Liver (tissue), 9 donors: Measurements from ENCODE around the gene C9orf50. TPM values are rescaled to one million over a fixed set of nuclear protein-coding genes. Genes with fewer than 3 reads are reported as not detected.
A peak's percentile ranks its signal among the peaks of the same experiment; 100 is the strongest.

Source experiments
- DNase-seq: peaks from one replicate; pipeline ENCODE4 v3.0.0-alpha.2; 2017; ENCODE audit warnings: low spot score
- H3K27ac ChIP-seq, 2 donors: one replicate each; pipeline ENCODE4 v1.7.0; 2013; ENCODE audit warnings: inconsistent platforms in 2 of 2, low read length in 2 of 2, control low read depth in 1 of 2, low read depth in 1 of 2, mild to moderate bottlenecking in 1 of 2
- H3K27me3 ChIP-seq, 4 donors: one replicate each; pipeline versions ENCODE4 v1.6.1 to v1.7.0; 2013; ENCODE audit warnings: low read length in 3 of 4, inconsistent platforms in 1 of 4, mild to moderate bottlenecking in 1 of 4, moderate library complexity in 1 of 4; ENCODE audit not compliant: control insufficient read depth in 4 of 4, insufficient read depth in 4 of 4
- H3K36me3 ChIP-seq, 4 donors: one replicate each; pipeline versions ENCODE4 v1.6.1 to v1.7.0; 2013; ENCODE audit warnings: low read length in 3 of 4, mild to moderate bottlenecking in 3 of 4, low read depth in 1 of 4, moderate library complexity in 1 of 4; ENCODE audit not compliant: control insufficient read depth in 4 of 4, insufficient read depth in 3 of 4
- H3K4me1 ChIP-seq, 4 donors: one replicate each; pipeline versions ENCODE4 v1.6.1 to v1.7.0; 2013; ENCODE audit warnings: low read length in 3 of 4, mild to moderate bottlenecking in 3 of 4, moderate library complexity in 1 of 4; ENCODE audit not compliant: control insufficient read depth in 4 of 4, insufficient read depth in 4 of 4
- H3K4me3 ChIP-seq, 3 donors: one replicate each; pipeline versions ENCODE4 v1.6.1 to v1.7.0; 2013; ENCODE audit warnings: low read length in 3 of 3, control low read depth in 1 of 3, low read depth in 1 of 3, mild to moderate bottlenecking in 1 of 3
- H3K9ac ChIP-seq, 2 donors: one replicate each; pipeline ENCODE4 v1.7.0; 2013; ENCODE audit warnings: low read length in 2 of 2, mild to moderate bottlenecking in 2 of 2, moderate library complexity in 2 of 2, control low read depth in 1 of 2, low read depth in 1 of 2
- H3K9me3 ChIP-seq, 4 donors: one replicate each; pipeline versions ENCODE4 v1.6.1 to v1.7.0; 2013; ENCODE audit warnings: low read length in 3 of 4; ENCODE audit not compliant: control insufficient read depth in 4 of 4
- EGR1 ChIP-seq, 2 donors: IDR thresholded peaks; 2 replicates each; pipeline ENCODE4 v1.6.1; 2016 to 2018; ENCODE audit warnings: antibody characterized with exemption in 2 of 2, low read depth in 2 of 2
- GABPA ChIP-seq, 2 donors: IDR thresholded peaks in 1 of 2; conservative IDR thresholded peaks in 1 of 2; 2 replicates each; pipeline ENCODE4 v1.6.1; 2016; ENCODE audit warnings: antibody characterized with exemption in 2 of 2, mild to moderate bottlenecking in 1 of 2, moderate library complexity in 1 of 2
- RAD21 ChIP-seq, 2 donors: IDR thresholded peaks; 2 replicates each; pipeline ENCODE4 v1.6.1; 2016; ENCODE audit warnings: antibody characterized with exemption in 2 of 2, mild to moderate bottlenecking in 2 of 2
- SP1 ChIP-seq: IDR thresholded peaks from 2 replicates; pipeline ENCODE4 v1.6.1; 2018; ENCODE audit warnings: antibody characterized with exemption, mild to moderate bottlenecking
- TAF1 ChIP-seq: conservative IDR thresholded peaks from 2 replicates; pipeline ENCODE4 v1.6.1; 2016; ENCODE audit warnings: antibody characterized with exemption, mild to moderate bottlenecking
- YY1 ChIP-seq: IDR thresholded peaks from 2 replicates; pipeline ENCODE4 v1.6.1; 2016; ENCODE audit warnings: antibody characterized with exemption, mild to moderate bottlenecking
- WGBS: extraction: QIAGEN DNeasy Blood & Tissue Kit; methylation state at CpG from one replicate; pipeline ENCODE4 v1.1.7; 2013; 5-methylcytosine and 5-hydroxymethylcytosine counted together
- polyA plus RNA-seq, 2 donors: library from polyadenylated mRNA; stranded (reverse) in 1 of 2; unstranded in 1 of 2; fragments of 200-250 nt in 1 of 2; fragments of >200 nt in 1 of 2; fragmentation: Nextera tagmentation in 1 of 2; extraction: Ambion mirVana in 1 of 2; gene quantifications; one replicate each; pipeline versions ENCODE4 v1.2.1 to v1.2.3, GENCODE V29; 2013 to 2015
- total RNA-seq, 2 donors: library from RNA; depleted of rRNA; stranded (reverse); fragments of >200 nt; gene quantifications; one replicate each; pipeline ENCODE4 v1.2.3, GENCODE V29; 2014
- TF ChIP-seq, protein P1 (sequence below): fragments of 150-350 bp; IDR thresholded peaks from 2 replicates; pipeline ENCODE4 v1.5.1; 2017; ENCODE audit warnings: improper control_type of control experiment, low read depth, low read length; ENCODE audit not compliant: missing input control
- TF ChIP-seq, protein P2 (sequence below): IDR thresholded peaks from 2 replicates; pipeline ENCODE4 v1.6.1; 2016; ENCODE audit warnings: antibody characterized with exemption
- donor health status: healthy.
- donor health status: healthy.
- donor health status: healthy.
- donor health status: healthy.
- donor health status: healthy.

C9orf50 gene
- total and polyA plus RNA-seq, 4 donors: 0.23 TPM; not detected in 3

DNA sequence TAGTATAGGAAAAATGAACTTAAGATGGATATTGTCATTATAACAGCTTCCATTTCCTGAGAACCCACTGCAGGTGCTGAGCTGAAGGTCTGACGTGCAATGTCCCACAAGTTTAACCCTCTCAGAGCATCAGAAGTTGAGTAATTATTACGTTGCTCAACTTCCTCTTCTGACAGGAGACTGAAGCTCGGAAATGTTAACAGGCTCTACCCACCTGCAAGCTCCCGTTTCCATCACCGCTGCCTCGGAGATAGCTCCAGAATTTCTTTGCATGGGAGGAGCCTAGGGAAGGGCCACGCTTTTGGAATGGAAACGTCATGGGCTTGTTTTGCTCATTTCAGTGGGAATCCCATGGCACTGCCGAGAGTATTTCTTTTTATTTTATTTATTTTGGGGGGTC lies 4.0 kb upstream of the C9orf50 start:
- no peak for DNase-seq
- 34% methylated on average over 9 of the region's 9 CpGs for WGBS
- Histone ChIP-seq H3K4me1 (peaks cover 9 to 51% (median 29%) of the 10 kb centered on the region in 4 donors), H3K27me3 (no peaks in the 10 kb centered on the region), H3K36me3 (peaks cover 0 to 2% (median 0%) of the 10 kb centered on the region in 4 donors), H3K27ac (peak overlapping the region; percentile 36 to 55), H3K4me3 (no peak overlapping the region), H3K9ac (no peak overlapping the region), H3K9me3 (no peaks in the 10 kb centered on the region)
- TF ChIP-seq, protein P1, sequence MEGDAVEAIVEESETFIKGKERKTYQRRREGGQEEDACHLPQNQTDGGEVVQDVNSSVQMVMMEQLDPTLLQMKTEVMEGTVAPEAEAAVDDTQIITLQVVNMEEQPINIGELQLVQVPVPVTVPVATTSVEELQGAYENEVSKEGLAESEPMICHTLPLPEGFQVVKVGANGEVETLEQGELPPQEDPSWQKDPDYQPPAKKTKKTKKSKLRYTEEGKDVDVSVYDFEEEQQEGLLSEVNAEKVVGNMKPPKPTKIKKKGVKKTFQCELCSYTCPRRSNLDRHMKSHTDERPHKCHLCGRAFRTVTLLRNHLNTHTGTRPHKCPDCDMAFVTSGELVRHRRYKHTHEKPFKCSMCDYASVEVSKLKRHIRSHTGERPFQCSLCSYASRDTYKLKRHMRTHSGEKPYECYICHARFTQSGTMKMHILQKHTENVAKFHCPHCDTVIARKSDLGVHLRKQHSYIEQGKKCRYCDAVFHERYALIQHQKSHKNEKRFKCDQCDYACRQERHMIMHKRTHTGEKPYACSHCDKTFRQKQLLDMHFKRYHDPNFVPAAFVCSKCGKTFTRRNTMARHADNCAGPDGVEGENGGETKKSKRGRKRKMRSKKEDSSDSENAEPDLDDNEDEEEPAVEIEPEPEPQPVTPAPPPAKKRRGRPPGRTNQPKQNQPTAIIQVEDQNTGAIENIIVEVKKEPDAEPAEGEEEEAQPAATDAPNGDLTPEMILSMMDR: no peak
- TF ChIP-seq GABPA (IDR thresholded peaks at IDR 0.05 in 1 of 2, conservative IDR thresholded peaks at IDR 0.05 in 1 of 2) (peak; percentile 18 to 37), SP1 (peak; percentile 20)

DNA sequence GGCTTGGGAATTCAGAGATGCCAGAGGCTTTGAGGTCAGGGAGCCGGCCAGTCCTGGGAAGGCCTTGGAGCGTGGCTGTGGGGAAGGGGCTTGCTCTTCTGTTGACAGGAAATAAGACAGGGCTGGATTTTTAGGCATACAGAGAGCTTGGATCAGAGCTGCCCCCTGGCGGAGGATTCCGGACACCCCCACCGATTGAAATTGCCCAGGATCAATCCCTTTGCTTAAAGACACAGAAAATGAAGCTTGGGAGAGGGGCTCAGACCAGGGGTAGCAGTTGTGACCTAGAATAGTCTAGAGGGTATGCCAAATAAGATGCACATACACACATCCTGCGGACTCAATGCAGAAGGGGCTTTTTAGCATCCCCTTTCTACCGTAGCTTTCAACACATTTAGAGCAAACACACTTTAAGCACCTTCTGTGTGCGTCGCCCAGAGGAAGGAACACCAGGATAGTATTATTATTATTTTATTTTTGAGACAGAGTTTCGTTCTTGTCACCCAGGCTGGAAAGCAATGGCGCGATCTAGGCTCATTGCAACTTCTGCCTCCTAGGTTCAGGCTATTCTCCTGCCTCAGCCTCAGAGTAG lies 3.4 kb upstream of the C9orf50 start:
- DNase-seq: peak; percentile 74
- H3K36me3 ChIP-seq: peaks cover 0 to 2% (median 0%) of the 10 kb centered on the region in 4 donors
- H3K27me3 ChIP-seq: no peaks in the 10 kb centered on the region
- WGBS: 45% methylated on average over 12 of the region's 12 CpGs
- H3K9ac ChIP-seq: no peak overlapping the region
- TF ChIP-seq, protein P1: peak; percentile 64
- TF ChIP-seq RAD21 (IDR thresholded peaks at IDR 0.05): peak; percentile 70 to 77
- no peak for TF ChIP-seq TAF1
- TF ChIP-seq EGR1 (IDR thresholded peaks at IDR 0.05; ENCODE audit: low read depth in 2 of 2): no peak
- H3K9me3 ChIP-seq: no peaks in the 10 kb centered on the region
- peaks cover 9 to 46% (median 32%) of the 10 kb centered on the region in 4 donors for H3K4me1 ChIP-seq
- H3K27ac ChIP-seq: peak overlapping the region; percentile 27 to 36
- no peak overlapping the region for H3K4me3 ChIP-seq

DNA sequence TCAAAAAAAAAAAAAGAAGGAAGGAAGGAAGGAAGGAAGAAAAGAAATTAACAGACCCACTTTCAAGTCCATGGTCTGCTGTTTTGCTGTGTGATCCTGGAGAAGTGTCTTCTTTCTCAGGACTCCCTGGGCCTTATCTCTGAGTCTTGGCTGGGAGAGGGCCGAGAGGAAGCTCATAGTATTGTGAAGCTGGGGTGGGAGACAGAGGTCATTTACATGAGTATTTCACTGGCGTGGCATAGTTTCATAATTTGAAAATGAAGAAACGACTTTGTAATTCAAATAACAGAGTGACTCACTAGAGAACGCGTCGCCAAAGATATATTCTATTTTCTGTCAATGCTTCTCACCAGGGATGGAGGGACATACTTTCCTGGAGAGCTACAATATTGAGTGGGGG lies 2.4 kb upstream of the C9orf50 start:
- Histone ChIP-seq H3K27ac (no peak overlapping the region), H3K4me3 (no peak overlapping the region), H3K9me3 (no peaks in the 10 kb centered on the region), H3K4me1 (peaks cover 9 to 39% (median 26%) of the 10 kb centered on the region in 4 donors), H3K9ac (no peak overlapping the region), H3K27me3 (no peaks in the 10 kb centered on the region), H3K36me3 (peaks cover 0 to 2% (median 0%) of the 10 kb centered on the region in 4 donors)
- TF ChIP-seq TAF1 (no peak), GABPA (IDR thresholded peaks at IDR 0.05 in 1 of 2, conservative IDR thresholded peaks at IDR 0.05 in 1 of 2) (no peak), YY1 (no peak)
- TF ChIP-seq, protein P2, sequence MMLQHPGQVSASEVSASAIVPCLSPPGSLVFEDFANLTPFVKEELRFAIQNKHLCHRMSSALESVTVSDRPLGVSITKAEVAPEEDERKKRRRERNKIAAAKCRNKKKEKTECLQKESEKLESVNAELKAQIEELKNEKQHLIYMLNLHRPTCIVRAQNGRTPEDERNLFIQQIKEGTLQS: no peak
- TF ChIP-seq, protein P1: no peak
- no peak for DNase-seq
- WGBS: 72% methylated on average over 6 of the region's 6 CpGs
